SU-DHL-6 (cell line): ENCODE measurements around the gene MXI1.

ENCODE experiments used
- H2AFZ ChIP-seq: fragments of 200-600 bp; sonication (generic); 2 replicates; pipeline ENCODE4 v1.6.1; 2014; ENCODE audit warnings: low read depth, mild to moderate bottlenecking, moderate library complexity, mixed read lengths, antibody characterized with exemption, low read length; ENCODE audit not compliant: severe bottlenecking
- H3F3A ChIP-seq: fragments of 200-600 bp; shearing (Covaris generic); 2 replicates; pipeline ENCODE4 v1.6.0; 2016; ENCODE audit warnings: antibody characterized with exemption, mild to moderate bottlenecking; ENCODE audit not compliant: insufficient read depth
- H3K27ac ChIP-seq: fragments of 200-600 bp; sonication (generic); 2 replicates; pipeline ENCODE4 v1.5.1; 2016; ENCODE audit warnings: low read depth, mild to moderate bottlenecking, low read length, moderate library complexity, mixed read lengths
- H3K27me3 ChIP-seq: fragments of 200-600 bp; sonication (generic), shearing (Covaris generic); 2 replicates; pipeline ENCODE4 v1.6.0; 2014; ENCODE audit warnings: mild to moderate bottlenecking, low read length
- H3K36me3 ChIP-seq: fragments of 200-600 bp; sonication (generic); 2 replicates; pipeline ENCODE4 v1.6.1; 2014; ENCODE audit warnings: mild to moderate bottlenecking, low read length, mixed read lengths
- H3K4me2 ChIP-seq: fragments of 300-600, 200-600 bp; shearing (Covaris generic), sonication (generic); 2 replicates; pipeline ENCODE4 v1.6.0; 2014; ENCODE audit warnings: low read length, low read depth, mild to moderate bottlenecking; ENCODE audit not compliant: poor library complexity, severe bottlenecking
- H3K4me3 ChIP-seq: fragments of 200-600 bp; sonication (generic); 2 replicates; pipeline ENCODE4 v1.5.1; 2014; ENCODE audit warnings: antibody characterized with exemption, low read length, mild to moderate bottlenecking, mixed read lengths; ENCODE audit not compliant: insufficient read depth, poor library complexity, severe bottlenecking
- H3K79me2 ChIP-seq: fragments of 200-600 bp; sonication (generic); 2 replicates; pipeline ENCODE4 v1.6.1; 2014; ENCODE audit warnings: mild to moderate bottlenecking, low read length, moderate library complexity; ENCODE audit not compliant: insufficient read depth
- H3K9ac ChIP-seq: fragments of 200-600 bp; sonication (generic); 2 replicates; pipeline ENCODE4 v1.7.0; 2014; ENCODE audit warnings: mild to moderate bottlenecking, low read length
- H3K9me2 ChIP-seq: fragments of 200-600 bp; sonication (generic); replicated peaks from 2 replicates; pipeline ENCODE4 v1.6.1; 2014; ENCODE audit warnings: low read length; ENCODE audit not compliant: insufficient read depth
- H3K9me3 ChIP-seq: fragments of 200-600 bp; sonication (generic); 2 replicates; pipeline ENCODE4 v1.6.1; 2014; ENCODE audit warnings: low read length, mixed read lengths; ENCODE audit not compliant: insufficient read depth
- H4K20me1 ChIP-seq: fragments of 200-600 bp; sonication (generic); 2 replicates; pipeline ENCODE4 v1.6.1; 2014; ENCODE audit warnings: low read depth, mild to moderate bottlenecking, antibody characterized with exemption, low read length, moderate library complexity, mixed read lengths
- EZH2phosphoT487 ChIP-seq: fragments of 200-600 bp; sonication (generic), shearing (Covaris generic); conservative IDR thresholded peaks from 2 replicates; pipeline ENCODE4 v1.6.1; 2018; ENCODE audit warnings: mild to moderate bottlenecking, antibody characterized with exemption, low read length, moderate library complexity, mixed read lengths
- TF ChIP-seq, protein P1 (sequence below): fragments of 200-600 bp; sonication (generic); IDR thresholded peaks from one replicate; pipeline ENCODE4 v1.5.1; 2017; ENCODE audit warnings: antibody characterized with exemption, mild to moderate bottlenecking, low read length, moderate library complexity; ENCODE audit not compliant: insufficient read depth, poor library complexity, severe bottlenecking

MXI1 gene

GRCh38 chr10:110259317-110259716, 51.9 kb downstream of the MXI1 start:
- H3K27ac ChIP-seq, result no peak overlapping the region
- H3K9ac ChIP-seq, result no peak overlapping the region
- no peaks in the 10 kb centered on the region for H3K36me3 ChIP-seq
- no peaks in the 10 kb centered on the region for H3K9me2 ChIP-seq
- no peak for TF ChIP-seq EZH2phosphoT487
- TF ChIP-seq, protein P1, sequence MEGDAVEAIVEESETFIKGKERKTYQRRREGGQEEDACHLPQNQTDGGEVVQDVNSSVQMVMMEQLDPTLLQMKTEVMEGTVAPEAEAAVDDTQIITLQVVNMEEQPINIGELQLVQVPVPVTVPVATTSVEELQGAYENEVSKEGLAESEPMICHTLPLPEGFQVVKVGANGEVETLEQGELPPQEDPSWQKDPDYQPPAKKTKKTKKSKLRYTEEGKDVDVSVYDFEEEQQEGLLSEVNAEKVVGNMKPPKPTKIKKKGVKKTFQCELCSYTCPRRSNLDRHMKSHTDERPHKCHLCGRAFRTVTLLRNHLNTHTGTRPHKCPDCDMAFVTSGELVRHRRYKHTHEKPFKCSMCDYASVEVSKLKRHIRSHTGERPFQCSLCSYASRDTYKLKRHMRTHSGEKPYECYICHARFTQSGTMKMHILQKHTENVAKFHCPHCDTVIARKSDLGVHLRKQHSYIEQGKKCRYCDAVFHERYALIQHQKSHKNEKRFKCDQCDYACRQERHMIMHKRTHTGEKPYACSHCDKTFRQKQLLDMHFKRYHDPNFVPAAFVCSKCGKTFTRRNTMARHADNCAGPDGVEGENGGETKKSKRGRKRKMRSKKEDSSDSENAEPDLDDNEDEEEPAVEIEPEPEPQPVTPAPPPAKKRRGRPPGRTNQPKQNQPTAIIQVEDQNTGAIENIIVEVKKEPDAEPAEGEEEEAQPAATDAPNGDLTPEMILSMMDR, result no peak
- 0 out of 2 replicates have a peak, but pooled peaks cover 4% of the 10 kb centered on the region for H3F3A ChIP-seq
- H3K79me2 ChIP-seq, result no peaks in the 10 kb centered on the region
- H4K20me1 ChIP-seq, result no peaks in the 10 kb centered on the region; the same call in 1 of the 2 replicates
- no peaks in the 10 kb centered on the region for H3K9me3 ChIP-seq
- no peak overlapping the region for H3K4me3 ChIP-seq
- H2AFZ ChIP-seq, result no peak overlapping the region
- no peaks in the 10 kb centered on the region for H3K27me3 ChIP-seq
- H3K4me2 ChIP-seq, result no peak overlapping the region

DNA sequence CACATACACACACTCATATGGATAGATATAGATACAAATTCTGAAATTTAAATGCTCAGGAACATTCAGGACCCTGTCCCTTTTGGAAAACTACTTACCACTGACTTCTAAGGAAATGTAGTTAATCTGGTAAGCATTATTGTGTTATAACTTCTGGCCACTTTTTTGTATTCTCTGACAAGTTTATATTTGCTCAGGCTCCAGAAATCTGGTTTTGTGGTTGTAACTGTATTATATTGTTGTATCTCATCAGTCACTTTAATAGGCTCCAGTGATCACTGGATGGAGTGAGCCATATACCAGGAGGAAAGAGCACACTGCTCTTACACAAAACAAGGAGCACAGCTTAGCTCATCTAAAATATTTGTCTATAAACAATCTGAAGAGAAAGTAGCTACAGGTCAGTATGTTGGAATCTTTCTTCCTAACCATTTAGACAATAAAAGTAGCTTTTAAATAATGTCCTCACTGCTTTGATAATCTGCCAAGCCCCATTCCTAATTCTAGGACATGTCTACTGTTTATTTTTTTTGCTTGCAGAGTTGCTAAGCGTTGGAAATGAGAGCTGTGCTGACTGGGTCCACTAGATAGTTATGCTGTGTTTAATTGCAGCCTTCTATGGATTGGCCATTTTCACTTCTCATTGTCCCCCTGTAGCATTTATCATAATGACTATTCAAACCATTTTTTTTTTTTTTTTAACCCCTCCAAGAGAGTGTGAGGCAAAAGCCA, 53.5 kb downstream of the MXI1 start:
- no peaks in the 10 kb centered on the region for H3K9me2 ChIP-seq
- TF ChIP-seq EZH2phosphoT487, result no peak
- TF ChIP-seq, protein P1, result no peak
- H3K9ac ChIP-seq, result no peak overlapping the region
- no peak overlapping the region for H2AFZ ChIP-seq
- no peaks in the 10 kb centered on the region for H3K36me3 ChIP-seq
- H3K27ac ChIP-seq, result no peak overlapping the region
- no peak overlapping the region for H3K4me3 ChIP-seq
- no peaks in the 10 kb centered on the region for H3K79me2 ChIP-seq
- no peak overlapping the region for H3K4me2 ChIP-seq
- H3K9me3 ChIP-seq, result no peaks in the 10 kb centered on the region
- H3F3A ChIP-seq, result 0 out of 2 replicates have a peak, but pooled peaks cover 4% of the 10 kb centered on the region
- no peaks in the 10 kb centered on the region for H3K27me3 ChIP-seq
- no peaks in the 10 kb centered on the region; the same call in 1 of the 2 replicates for H4K20me1 ChIP-seq

DNA sequence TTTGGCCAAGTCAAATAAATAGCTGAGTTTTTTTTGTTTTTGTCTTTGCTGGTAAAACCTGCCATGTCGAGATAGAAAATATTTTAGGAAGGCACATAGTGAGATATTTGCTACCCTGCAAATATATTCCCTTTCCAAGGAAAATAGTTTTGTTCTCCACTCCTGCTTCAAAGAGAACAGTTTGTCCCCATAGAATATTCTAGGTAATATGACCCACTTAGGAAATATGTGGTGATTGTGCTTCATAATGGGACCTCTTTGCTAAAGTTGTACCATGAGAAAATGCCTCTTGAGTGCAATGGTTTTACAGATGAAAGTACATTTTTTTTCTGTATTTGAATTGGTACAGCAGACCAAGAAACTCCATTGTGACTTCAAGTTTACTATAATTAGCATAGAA, 55.8 kb downstream of the MXI1 start:
- Histone ChIP-seq H3K9ac (no peak overlapping the region), H3K4me2 (no peak overlapping the region), H3K36me3 (no peaks in the 10 kb centered on the region), H3K4me3 (no peak overlapping the region), H3K79me2 (no peaks in the 10 kb centered on the region), H2AFZ (no peak overlapping the region), H3K27ac (no peak overlapping the region), H3F3A (0 out of 2 replicates have a peak, but pooled peaks cover 4% of the 10 kb centered on the region), H3K27me3 (no peaks in the 10 kb centered on the region), H3K9me3 (no peaks in the 10 kb centered on the region), H3K9me2 (no peaks in the 10 kb centered on the region), H4K20me1 (no peaks in the 10 kb centered on the region; the same call in 1 of the 2 replicates)
- TF ChIP-seq, protein P1, result no peak
